GM21381 (cell line): ENCODE measurements around the gene KSR2.

ENCODE experiments used
- ATAC-seq: cut with Tn5 transposase; IDR thresholded peaks from one replicate; pipeline ENCODE4 v1.9.1; 2021; ENCODE audit warnings: mild to moderate bottlenecking, moderate library complexity; ENCODE audit not compliant: unreplicated experiment

Gene KSR2

DNA sequence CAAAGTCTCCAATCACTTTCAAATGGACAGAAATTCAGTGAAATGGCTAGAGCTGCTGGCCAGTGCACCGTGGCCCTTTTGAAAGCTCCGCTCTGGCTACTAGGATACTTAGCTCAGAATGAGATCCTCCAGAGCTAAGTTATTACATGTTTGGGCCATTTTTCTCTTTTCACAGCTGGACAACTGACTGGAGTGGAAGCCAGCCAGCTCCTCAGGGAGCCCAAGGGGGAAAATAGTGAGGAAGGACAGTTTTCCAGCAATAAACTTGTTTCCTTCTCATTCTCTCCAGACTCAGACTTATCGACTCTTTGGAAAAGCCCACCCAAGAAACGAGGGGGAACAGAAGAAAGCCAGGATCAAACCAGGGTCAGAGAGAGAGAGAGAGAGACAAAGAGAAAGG, 266.0 kb downstream of the KSR2 start:
- no peak for ATAC-seq

DNA sequence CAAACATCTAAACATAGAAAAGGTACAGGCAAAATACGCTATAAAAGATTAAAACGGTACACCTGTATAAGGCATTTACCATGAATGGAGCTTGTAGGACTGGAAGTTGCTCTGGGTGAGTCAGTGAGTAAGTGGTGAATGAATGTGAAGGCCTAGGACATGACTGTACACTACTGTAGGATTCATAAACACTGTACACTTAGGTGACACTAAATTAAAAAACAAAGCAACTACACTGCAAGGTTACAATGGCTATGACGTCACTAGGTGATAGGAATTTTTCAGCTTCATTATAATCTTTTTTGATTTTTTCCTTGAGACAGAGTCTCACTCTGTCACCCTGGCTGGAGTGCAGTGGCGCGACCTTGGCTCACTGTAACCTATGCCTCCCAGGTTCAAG, 269.2 kb downstream of the KSR2 start:
- no peak for ATAC-seq

DNA sequence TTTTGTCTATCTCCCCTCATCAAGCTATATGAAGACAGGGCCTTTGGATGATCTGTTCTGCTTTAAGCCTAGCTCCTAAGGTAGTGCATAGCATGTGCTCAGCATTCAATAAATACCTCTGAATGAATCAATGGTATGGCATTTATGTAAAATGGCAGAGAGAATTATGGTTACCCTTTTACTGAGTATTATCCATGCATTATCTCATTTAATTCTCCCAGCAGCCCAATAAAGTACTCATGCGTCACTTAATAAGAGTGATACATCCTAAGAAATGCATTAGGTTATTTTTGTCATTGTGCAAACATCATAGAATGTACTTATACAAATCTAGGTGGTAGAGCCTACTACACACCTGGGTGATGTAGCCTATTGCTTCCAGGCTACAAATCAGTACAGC, 269.7 kb downstream of the KSR2 start:
- no peak for ATAC-seq

DNA sequence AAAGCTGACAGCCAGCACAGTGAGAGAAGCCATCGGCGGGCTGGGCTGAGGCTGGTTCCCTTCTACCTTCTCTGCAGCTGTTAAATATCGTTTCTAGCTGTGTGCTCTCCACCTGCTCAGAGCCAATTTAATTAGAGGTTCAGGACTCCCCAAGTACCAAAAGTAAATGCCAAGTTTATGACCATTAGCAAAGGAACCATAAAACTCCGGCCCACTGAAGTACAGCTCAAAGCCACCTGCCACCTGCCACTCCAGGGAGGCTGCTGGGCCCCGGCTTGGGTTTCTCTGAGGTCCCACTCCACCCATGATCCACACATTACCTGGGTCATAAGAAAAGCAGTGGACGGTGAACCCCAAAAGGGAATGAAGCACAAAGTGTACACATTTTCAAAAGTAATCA, 272.8 kb downstream of the KSR2 start:
- ATAC-seq = no peak

DNA sequence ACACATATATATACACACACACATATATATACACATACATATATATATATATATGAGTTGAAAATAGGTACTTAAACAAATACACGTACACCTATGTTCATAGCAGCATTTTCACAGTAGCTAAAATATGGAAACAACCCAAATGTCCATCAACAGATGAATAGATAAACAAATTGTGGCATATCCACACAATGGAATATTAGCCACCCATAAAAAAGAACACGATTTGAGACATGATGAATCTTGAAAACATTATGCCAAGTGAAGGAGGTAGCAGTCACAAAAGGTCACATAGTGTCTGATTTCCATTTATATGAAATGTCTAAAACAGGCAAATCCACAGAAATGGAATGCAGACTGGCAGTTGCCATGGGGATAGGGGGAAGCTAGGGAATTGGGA, 276.3 kb downstream of the KSR2 start:
- ATAC-seq = no peak

DNA sequence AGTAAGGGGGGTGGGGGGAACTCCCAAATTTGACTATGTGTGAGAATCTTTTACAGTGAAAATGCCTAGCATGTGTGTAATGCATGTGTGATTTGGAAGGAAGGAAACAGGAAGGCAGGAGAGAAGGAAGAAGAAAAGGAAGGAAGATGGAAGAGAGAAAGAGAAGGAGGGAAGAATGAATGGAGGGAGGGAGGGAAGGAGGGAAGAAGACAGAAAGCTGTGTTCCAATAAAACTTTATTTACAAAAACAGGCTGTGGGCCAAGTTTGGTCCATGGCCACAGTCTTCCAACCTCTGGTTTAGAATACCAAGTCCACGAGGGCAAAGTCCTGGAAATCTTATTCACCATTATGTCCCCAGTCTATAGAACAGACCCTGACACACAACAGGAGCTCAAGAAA, 278.9 kb downstream of the KSR2 start:
- no peak for ATAC-seq

DNA sequence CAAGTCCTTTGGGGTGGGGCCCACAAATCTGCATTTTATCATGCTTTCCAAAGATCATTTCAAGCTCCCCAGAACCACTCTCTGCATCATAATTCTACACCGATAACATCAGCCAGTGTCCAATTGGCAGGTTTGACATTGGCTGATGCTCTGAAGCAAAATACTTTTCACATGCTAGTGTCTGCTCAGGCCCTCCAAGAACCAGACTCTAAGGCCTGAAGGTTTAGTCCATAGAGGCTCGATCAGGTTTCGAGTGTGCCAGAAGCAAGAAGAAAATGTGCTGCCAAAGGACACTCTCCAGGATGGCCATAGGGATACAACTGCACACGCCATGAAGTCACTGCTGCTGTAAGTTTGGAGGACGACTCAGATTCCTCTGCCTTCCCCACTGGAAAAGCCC, 280.3 kb downstream of the KSR2 start:
- ATAC-seq = no peak

DNA sequence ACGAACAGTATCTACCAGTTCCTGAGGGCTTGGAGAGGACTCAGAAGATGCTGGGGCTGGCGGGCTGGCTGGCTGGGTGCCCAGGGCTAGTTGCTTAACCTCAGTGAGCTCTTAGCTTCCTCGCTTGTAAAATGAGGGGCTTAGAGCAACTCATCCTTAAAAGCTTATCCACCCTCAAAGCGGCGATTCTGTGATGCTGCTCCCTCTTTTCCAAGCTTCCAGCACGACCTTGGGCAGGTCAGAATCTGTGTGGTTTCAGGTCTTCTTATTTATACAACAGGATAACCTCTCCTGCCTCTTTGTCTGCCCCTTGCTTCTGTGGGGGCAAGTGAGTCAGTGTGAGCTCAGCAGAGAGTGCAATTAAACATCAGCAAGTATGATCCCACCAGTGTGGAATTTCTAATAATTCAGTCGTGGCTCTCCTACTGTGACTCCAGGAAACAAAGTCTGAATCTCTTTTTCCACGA, 281.8 kb downstream of the KSR2 start:
- ATAC-seq = no peak

DNA sequence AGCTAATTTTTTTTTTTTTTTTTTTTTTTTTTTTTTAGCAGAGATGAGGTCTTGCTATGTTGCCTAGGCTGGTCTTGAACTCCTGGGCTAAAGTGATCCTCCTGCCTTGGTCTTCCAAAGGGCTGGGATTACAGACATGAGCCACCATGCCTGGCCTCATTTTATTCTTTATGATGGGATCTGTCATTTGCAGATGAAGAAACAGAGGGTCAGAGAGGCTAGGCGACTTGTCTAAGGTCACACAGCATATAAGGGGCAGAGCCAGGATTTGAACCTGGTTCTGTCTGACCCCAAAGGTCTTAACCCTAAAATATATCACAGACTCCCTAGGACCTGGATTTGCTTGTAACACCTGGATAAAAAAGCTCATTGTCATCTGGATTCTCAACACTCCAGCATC, 282.6 kb downstream of the KSR2 start:
- ATAC-seq = no peak

DNA sequence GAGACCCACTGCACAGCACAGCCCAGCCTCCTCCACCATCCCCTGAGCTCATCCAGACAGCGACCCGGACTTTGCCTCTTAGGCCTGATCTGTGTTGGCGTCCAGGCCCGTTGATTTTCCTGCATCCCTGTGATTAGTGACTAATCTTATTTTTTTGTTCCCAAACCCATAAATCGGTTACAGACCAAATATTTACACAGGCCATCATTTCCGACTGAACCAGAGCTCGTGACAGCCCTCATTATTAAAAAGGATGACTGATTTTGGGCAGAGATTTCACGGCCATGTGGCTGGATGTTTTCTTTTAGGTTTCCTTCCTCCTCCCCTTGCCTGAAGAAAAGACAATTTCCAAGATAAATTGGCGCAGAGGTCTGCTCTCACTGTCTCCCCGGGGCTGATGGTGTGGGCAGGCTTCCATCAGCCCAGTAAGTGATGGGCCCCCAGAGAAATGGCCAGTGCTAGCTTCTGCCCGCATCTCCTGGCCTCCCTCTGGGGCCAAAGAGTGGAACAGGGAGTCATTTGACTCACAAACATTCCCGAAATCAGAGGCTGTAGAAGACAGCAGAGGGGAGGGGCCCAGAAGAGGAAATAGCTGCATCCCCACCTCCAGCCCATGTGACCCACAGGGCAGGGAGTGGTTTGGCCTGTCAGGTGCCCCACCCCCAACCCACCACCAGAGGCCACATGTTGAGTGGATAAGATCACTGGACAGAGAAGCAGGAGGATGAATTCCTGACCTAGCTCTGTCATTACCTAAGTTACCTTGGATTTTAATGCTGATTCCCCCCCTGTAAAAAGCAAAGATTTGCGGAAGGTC, 283.5 kb downstream of the KSR2 start:
- ATAC-seq = no peak

DNA sequence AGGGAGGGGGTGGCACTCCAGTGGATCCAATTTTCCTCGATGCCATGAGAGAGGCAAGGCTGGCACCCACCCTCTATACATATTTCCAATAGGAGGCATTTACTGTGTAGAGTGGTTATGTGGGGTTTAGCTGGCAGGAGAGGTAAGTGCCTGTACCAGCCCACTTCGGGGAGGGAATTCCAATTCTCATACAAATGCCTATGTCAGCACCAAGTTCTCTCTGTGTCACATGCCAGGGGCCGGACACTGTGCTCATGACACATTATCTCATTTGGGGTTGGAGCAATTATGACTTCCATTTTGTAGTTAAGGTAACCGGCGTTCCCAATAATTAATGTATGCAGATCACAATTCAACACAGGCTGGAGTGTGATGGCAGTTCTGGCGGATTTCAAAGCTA, 284.3 kb downstream of the KSR2 start:
- ATAC-seq = no peak

DNA sequence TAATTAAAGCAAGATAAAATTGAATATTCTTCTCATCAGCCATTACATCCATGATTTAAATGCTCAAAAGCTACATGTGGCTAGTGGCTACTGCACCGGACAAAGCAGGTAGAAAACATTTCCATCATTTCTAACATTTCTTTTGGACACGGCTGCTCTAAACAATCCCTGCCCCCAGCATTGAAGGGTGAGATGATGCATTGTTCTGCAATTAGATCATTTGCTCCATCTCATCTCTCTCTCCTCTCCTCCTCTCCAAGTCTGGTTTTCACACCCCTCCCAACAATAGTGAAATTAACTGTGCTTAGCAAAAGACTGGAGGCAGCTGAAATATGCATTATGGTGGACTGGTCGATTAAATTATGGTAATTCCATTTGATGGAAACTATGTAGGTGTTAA, 288.5 kb downstream of the KSR2 start:
- ATAC-seq = no peak

DNA sequence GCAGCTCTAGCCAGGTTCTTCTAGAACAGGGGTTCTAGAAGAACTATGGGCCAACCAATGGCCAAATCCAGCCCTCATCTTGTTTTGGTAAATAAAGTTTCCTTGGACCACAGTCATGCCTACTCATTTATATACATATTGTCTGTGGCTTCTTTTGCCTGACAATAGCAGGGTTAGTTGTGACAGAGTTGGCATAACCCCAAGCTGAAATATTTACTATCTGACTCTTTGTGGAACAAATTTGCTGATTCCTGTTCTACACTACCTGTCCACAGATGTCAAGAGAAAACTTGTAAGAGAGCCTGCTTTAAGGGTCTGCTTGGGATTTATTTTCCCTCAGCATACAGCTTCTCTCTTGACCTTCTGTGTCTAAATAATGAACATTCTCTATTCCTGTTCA, 289.0 kb downstream of the KSR2 start:
- ATAC-seq = no peak

DNA sequence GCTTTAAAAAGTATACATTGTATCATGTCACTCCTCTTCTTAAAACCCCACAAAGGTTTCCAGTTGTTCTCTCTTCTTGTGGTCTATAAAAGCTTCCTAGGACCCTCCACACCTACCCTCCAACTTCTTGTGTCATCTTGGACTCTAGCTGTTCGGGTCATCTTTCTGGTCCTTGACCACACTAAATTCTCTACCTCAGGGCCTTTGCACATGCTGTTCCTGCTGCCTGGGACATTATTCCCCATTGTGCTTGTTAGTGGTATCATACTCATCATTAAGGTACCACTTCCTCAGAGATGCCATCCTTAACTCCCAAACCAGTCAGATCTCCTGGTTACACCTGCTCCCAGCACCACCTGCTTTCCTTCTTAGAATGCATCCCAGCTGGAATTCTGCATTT, 294.0 kb downstream of the KSR2 start:
- no peak for ATAC-seq

DNA sequence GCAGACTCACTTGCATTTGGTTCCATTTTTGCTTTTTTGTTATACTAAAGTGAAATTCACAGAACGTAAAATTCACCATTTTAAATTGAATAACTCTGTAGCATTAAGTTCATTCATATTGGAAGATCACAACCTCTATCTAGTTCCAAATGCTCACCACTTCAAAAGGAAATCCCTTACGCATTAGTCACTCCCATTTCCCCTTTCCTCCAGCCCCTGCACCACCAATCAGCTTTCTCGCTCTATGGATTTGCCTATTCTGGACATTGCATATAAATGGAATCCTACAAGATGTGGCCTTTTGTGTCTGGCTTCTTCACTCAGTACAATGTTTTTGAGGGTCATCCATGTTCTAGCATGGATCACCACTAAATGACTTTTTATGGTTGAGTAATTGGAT, 294.5 kb downstream of the KSR2 start:
- no peak for ATAC-seq

DNA sequence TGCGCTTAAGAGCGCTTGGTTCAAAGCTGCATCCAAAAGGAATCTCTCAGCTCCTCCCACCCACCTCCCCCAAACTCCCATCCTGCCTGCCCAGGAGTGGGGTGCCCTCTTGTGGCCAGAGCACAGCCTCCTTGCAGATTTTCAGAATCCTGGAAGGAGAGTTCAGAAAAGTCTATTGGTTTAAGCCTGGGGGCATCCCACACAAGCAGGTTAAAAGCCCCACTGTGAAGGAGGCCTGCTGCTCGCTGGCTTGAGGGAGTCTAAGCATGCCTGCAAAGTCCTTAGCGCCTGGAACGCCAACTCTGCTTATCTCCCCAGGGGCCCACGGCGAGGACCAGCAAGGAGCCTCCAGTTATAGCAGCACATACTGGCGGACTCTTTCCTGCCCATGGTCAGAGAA, 297.1 kb downstream of the KSR2 start:
- no peak for ATAC-seq

DNA sequence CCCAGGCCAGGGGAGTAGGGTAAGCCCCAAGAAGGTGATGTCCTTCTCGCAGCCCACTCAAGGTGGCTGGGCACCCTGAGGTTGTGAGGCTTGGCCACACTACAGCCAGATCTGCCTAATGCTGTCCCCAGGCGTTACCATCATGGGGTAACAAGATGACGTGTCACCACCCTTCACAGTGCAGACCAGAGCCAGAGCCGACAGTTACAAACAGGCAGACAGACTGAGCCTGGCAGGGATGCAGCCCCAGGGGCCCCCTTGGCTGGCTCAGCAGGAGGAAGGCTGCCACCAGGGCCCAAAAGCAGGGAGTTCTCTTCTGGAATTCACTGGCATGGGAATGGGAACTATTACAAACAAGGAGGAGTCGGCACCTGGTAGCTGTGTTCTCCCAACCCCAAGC, 304.6 kb downstream of the KSR2 start:
- ATAC-seq = no peak

DNA sequence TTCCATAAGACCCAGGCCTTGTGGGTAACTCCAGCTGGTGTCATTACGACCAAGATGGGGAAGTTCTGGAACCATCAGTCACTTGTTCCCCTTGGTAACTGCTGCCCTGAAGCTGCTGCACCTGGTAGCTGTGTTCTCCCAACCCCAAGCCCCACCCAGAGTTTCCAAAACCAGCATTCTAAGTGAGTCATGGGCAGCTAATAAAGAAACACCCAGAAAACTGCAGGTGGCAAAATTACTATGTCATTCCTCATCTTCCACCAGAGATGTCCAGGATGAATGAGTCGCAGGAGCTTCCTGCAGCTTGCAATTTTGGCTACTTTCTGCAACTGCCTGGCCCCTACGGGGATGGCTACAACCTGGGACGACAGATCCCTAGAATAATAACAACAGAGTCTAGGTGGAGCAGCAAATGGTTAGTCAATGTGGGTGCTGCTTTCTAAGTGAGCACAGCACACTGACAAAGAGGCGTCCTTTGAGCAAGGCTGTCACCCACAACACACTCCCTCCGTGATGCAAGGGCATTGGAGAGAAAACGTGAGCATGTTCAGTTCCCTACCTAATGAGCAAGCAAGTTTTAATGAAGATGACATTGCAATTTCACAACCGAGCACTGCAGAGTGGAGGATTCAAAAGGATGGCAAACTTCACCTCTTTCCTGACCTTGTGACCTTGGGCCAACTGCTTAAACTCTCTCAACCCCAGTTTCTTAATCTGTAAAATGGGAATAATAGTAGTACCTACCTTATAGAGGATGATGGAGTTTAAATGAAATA, 306.0 kb downstream of the KSR2 start:
- no peak for ATAC-seq

DNA sequence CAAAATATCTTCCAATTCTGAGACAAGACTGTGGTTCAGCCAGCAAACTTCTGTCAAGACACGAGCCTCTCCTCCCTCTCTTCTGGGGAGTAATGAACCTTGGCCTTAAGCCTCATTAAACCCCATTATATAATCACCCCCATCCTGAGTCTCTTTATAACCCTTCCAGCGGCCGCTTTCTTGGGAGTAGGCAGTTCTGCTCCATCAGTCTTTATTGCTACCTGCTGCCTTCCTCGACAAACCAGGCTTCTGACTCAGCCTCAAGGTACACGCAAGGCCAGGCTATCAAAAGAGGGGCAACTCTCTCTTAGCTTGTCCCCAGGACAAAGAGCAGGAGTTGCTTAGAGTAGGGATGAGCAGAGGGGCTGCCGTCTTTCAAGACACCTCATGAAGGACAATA, 306.6 kb downstream of the KSR2 start:
- no peak for ATAC-seq

DNA sequence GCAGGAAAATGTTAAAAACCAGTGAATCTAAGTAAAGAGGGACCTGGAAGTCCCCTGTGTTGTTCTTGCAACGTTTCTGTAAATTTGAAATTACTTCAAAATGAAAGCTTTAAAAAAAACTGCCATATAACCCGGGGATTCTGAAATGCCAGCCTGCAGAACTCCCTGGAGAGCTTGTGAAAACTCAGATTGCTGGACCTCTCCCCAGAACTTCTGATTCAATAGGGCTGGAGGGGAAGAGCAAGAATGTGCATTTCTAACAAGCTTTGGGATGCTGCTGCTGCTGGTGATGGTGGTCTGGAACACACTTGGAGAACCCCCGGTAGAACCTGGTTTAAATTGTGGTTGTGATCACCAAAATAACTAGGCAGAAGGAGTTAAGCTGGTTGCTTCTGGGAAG, 307.3 kb downstream of the KSR2 start:
- ATAC-seq = no peak

DNA sequence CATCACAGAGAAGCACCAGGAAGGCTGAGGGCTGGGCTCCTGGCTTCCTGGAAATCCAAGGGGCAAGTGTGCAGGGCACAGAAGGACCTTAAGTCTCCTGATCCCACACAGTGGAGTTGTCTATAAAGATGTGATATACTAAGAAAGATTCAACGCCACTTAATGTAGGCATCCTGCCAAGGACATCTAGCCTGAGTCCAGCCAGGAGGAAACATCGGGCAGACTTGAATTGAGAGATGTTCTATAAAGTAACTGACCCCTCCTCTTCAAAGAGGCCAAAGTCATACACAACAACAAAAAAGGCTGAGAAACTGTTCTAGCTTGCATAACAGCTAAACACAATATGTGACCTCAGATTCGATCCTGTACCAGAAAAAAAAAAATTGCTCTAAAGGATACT, 307.9 kb downstream of the KSR2 start:
- no peak for ATAC-seq

DNA sequence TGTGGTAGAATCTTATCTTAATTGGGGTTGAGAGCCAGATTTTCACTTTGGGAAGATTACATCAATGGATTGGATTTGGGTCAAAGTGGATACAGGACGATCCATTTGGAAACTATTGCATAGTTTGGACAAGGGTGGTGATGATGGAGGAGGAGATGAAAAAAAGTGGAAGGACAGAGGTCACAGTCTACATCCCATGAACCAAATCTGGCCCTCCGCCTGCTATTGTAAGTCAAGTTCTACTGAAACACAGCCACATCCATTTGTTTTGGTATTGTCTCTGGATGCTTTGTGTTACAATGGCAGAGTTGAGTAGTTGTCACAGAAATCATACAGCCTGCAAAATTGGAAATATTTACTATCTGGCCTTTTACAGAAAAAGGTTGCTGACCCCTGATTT, 310.6 kb downstream of the KSR2 start:
- no peak for ATAC-seq
